Measurements from ENCODE around the gene RIN2. TPM values are rescaled to one million over a fixed set of nuclear protein-coding genes. Genes with fewer than 3 reads are reported as not detected.
"Not testable (repeated sequence)": the region's sequence is repeated elsewhere in the genome, so short reads cannot be mapped to it uniquely, and the experiment has no call there.

Gene RIN2
- total RNA-seq, 3 donors from 2014 or later (not counting 1 experiment from before 2014, with no cell fraction given): 0.72 to 2.7 (median 2.7) TPM

- intact Hi-C loops (cut with micrococcal nuclease): no loop called here
- Mint-ChIP-seq H3K27ac (no peak overlapping the region), H3K36me3 (no peaks in the 10 kb centered on the region), H3K9me3 (no peaks in the 10 kb centered on the region), H3K4me1 (no peaks in the 10 kb centered on the region), H3K27me3 (ENCODE audit: low read depth in 2 of 2) (peaks cover 0 to 2% of the 10 kb centered on the region in 2 donors), H3K4me3 (no peak overlapping the region)
- Histone ChIP-seq H3K4me3 (ENCODE audit: low read length) (no peak overlapping the region), H3K9me3 (ENCODE audit: control insufficient read depth, insufficient read depth, low read length) (no peaks in the 10 kb centered on the region), H3K27ac (ENCODE audit: low read length) (no peak overlapping the region), H3K4me1 (ENCODE audit: control insufficient read depth, insufficient read depth, low read length) (no peaks in the 10 kb centered on the region), H3K27me3 (ENCODE audit: control insufficient read depth, insufficient read depth, low read length) (no peaks in the 10 kb centered on the region), H3K36me3 (ENCODE audit: control insufficient read depth, insufficient read depth, low read length) (no peaks in the 10 kb centered on the region)
- TF ChIP-seq CTCF (IDR thresholded peaks at IDR 0.05): no peak
- 82% methylated on average over 5 of the region's 5 CpGs for WGBS (ENCODE audit: insufficient coverage)
- ATAC-seq: no peak
- DNase-seq: no peak
Measured at GRCh38 chr20:19799325-19799724, 41.3 kb downstream of the RIN2 start.

- DNase-seq: no peak
- intact Hi-C loops (cut with micrococcal nuclease): no loop called here
Measured at GRCh38 chr20:19802099-19802491, 44.0 kb downstream of the RIN2 start.

DNA sequence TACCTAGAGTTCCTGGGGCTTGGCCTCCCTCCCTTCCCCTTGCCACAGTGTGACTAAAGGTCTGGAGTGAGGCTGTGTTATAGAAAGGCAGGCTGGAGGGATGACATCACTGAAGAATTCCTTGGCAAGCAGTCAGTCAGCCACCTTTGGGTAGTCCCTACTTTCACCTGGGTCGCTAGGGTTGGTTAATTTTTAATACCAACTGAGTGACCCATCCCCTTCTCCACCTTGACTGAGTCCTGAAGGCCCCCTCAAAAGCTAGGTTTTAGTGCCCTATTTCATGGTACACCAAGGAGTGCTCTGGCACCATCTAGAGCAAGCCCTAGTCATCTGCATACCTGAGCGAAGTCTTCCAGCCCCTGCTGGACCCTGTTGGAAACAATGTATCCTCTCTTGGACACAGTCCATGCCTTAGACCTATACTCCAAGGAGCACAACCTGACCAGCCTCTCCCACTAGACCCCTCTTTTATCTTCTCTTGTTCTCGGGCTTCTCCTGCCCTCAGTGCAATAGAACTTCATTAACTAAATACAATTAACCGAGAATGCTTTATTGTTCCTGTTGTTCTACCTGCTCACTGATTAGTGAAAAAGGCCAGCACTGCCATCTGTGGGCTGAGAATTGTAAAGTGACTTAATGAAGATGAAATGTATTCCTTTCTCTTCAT, 44.6 kb downstream of the RIN2 start:
- no peak for ATAC-seq
- no peaks in the 10 kb centered on the region for H3K36me3 Mint-ChIP-seq
- H3K27ac ChIP-seq (ENCODE audit: low read length): no peak overlapping the region
- H3K27ac Mint-ChIP-seq: no peak overlapping the region
- H3K4me3 ChIP-seq (ENCODE audit: low read length): no peak overlapping the region
- no peak for DNase-seq
- no peaks in the 10 kb centered on the region for H3K36me3 ChIP-seq (ENCODE audit: control insufficient read depth, insufficient read depth, low read length)
- no peaks in the 10 kb centered on the region for H3K27me3 ChIP-seq (ENCODE audit: control insufficient read depth, insufficient read depth, low read length)
- no peaks in the 10 kb centered on the region for H3K4me1 Mint-ChIP-seq
- no peak overlapping the region for H3K4me3 Mint-ChIP-seq
- WGBS (ENCODE audit: insufficient coverage): 92% methylated on average over 4 of the region's 4 CpGs
- H3K4me1 ChIP-seq (ENCODE audit: control insufficient read depth, insufficient read depth, low read length): no peaks in the 10 kb centered on the region
- intact Hi-C loops (cut with micrococcal nuclease): no loop called here
- no peak for TF ChIP-seq CTCF (IDR thresholded peaks at IDR 0.05)
- H3K27me3 Mint-ChIP-seq (ENCODE audit: low read depth in 2 of 2): peaks cover 0 to 10% of the 10 kb centered on the region in 2 donors
- no peaks in the 10 kb centered on the region for H3K9me3 Mint-ChIP-seq
- no peaks in the 10 kb centered on the region for H3K9me3 ChIP-seq (ENCODE audit: control insufficient read depth, insufficient read depth, low read length)

More at GRCh38 chr20:19802099-19802491, 44.0 kb downstream of the RIN2 start:
- Mint-ChIP-seq H3K36me3 (no peaks in the 10 kb centered on the region), H3K27me3 (ENCODE audit: low read depth in 2 of 2) (peaks cover 0 to 10% of the 10 kb centered on the region in 2 donors), H3K27ac (no peak overlapping the region), H3K4me3 (no peak overlapping the region), H3K4me1 (no peaks in the 10 kb centered on the region), H3K9me3 (no peaks in the 10 kb centered on the region)
- Histone ChIP-seq H3K27ac (ENCODE audit: low read length) (no peak overlapping the region), H3K27me3 (ENCODE audit: control insufficient read depth, insufficient read depth, low read length) (no peaks in the 10 kb centered on the region), H3K4me3 (ENCODE audit: low read length) (no peak overlapping the region), H3K36me3 (ENCODE audit: control insufficient read depth, insufficient read depth, low read length) (no peaks in the 10 kb centered on the region), H3K9me3 (ENCODE audit: control insufficient read depth, insufficient read depth, low read length) (no peaks in the 10 kb centered on the region), H3K4me1 (ENCODE audit: control insufficient read depth, insufficient read depth, low read length) (no peaks in the 10 kb centered on the region)
- ATAC-seq: no peak
- no peak for TF ChIP-seq CTCF (IDR thresholded peaks at IDR 0.05)
- WGBS (ENCODE audit: insufficient coverage): 95% methylated on average over 5 of the region's 6 CpGs

DNA sequence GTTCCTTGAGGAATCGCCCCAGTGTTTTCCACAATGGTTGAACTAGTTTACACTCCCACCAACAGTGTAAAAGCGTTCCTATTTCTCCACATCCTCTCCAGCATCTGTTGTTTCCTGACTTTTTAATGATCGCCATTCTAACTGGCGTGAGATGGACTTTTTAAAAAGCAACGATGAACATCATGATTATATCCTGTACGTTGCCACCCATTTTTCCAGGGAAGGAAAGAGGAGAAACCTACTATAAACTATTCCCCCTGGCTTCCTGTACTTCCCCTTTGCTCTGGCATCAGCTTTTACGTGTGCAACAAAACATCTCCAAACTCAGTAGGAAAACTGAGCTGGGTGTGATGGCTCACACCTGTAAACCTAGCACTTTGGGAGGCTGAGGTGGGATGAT, 48.2 kb downstream of the RIN2 start:
- H3K36me3 Mint-ChIP-seq; H3K4me3 ChIP-seq (ENCODE audit: low read length); H3K27ac ChIP-seq (ENCODE audit: low read length); H3K36me3 ChIP-seq (ENCODE audit: control insufficient read depth, insufficient read depth, low read length); H3K4me1 ChIP-seq (ENCODE audit: control insufficient read depth, insufficient read depth, low read length); H3K27ac Mint-ChIP-seq; H3K9me3 ChIP-seq (ENCODE audit: control insufficient read depth, insufficient read depth, low read length); H3K4me1 Mint-ChIP-seq; intact Hi-C loops (cut with micrococcal nuclease); ATAC-seq; H3K9me3 Mint-ChIP-seq; DNase-seq; H3K27me3 ChIP-seq (ENCODE audit: control insufficient read depth, insufficient read depth, low read length); H3K4me3 Mint-ChIP-seq: not testable (repeated sequence)
- peaks cover 0 to 10% of the 10 kb centered on the region in 2 donors for H3K27me3 Mint-ChIP-seq (ENCODE audit: low read depth in 2 of 2)
- 87% methylated on average over 7 of the region's 7 CpGs for WGBS (ENCODE audit: insufficient coverage)

Data from natural killer cell (primary cell).